ENCODE data around the gene FBN1.

The FBN1 gene

GRCh38 chr15:48643776-48644466 is 1.6 kb downstream of the FBN1 start:
- no peak for TF ChIP-seq ZNF274 (IDR thresholded peaks at IDR 0.05; ENCODE audit: low read depth, low read length)
- peak overlapping the region; percentile 81 for H3K4me3 ChIP-seq (ENCODE audit: low read length)

DNA sequence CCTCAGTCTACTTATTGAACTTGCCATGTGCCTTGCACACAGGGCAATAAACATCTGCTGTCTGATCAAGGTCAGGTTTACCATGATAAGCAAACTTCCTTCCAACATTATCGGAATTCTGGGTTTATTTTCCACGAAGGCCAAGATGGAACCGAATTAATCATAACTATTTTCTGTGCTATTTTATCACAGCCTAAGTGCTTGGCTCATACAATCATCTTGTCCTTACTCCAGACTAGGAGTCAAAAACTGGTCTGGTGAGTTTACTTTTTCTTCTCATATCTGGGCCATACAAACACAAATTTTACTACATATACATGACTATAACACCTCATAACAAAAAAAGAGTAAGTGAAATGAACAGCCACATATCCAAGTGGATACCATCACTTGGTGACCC is 2.3 kb downstream of the FBN1 start:
- peak overlapping the region; percentile 81; the same call in 1 of the 2 replicates for H3K4me3 ChIP-seq (ENCODE audit: low read length)
- no peak for TF ChIP-seq ZNF274 (IDR thresholded peaks at IDR 0.05; ENCODE audit: low read depth, low read length)

DNA sequence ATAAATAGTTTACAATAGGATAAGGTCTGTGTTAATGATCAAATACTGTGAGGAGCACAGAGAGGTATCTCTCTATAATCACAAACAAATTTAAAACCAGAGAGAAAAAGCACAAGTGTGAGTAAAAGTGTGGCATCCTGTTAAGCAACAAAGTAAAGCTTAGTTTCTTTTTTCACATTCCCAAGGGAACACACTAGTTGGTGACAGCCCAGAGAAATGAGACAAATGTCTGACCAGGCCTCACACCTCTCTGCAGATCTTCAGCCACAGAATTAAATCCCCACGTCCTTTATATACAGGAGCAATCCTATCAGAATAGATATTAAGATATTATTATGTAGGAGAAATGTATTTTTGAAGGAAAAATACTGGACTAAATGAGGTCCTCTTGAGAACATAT is 2.7 kb downstream of the FBN1 start:
- peak overlapping the region; percentile 81; the same call in 1 of the 2 replicates for H3K4me3 ChIP-seq (ENCODE audit: low read length)
- no peak for TF ChIP-seq ZNF274 (IDR thresholded peaks at IDR 0.05; ENCODE audit: low read depth, low read length)

DNA sequence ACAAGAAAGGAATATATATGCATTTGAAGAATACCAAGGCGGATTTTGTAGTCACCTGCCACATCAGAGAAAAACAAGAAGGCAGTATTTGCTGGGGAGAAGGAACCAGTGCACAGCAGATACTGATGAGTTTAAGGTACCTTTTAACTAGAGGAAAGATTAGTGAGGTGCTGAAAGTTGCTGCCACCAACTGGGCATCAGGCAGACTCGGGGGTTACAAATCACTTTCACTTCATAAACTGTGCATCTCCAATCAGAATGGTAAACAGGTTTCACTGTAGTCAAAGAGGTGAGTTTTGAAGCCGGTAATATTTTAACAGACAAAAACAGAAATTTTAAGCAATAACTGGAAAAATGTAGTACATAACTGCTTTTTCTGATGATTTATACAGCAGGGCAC is 4.1 kb downstream of the FBN1 start:
- H3K4me3 ChIP-seq (ENCODE audit: low read length) = no peak overlapping the region
- no peak for TF ChIP-seq ZNF274 (IDR thresholded peaks at IDR 0.05; ENCODE audit: low read depth, low read length)

DNA sequence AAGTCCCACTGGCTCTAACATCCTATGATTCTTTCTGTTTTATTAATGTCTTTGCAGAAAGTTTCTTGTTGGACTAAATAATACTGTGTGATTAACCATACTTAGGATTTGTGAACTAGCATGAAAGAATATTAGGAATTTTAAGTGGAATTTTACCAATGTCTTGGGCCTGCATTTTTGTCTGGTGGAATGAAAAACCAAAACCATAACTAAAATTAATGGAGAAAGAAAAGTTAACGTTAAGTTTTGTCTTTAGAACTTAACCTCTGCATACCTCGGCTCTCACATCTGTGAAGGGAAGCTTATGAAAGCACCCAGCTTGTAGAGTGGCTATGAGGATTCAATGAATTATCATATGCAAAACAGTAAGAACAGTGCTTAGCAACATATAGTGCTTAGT is 6.5 kb downstream of the FBN1 start:
- H3K4me3 ChIP-seq (ENCODE audit: low read length) = no peak overlapping the region
- no peak for TF ChIP-seq ZNF274 (IDR thresholded peaks at IDR 0.05; ENCODE audit: low read depth, low read length)

DNA sequence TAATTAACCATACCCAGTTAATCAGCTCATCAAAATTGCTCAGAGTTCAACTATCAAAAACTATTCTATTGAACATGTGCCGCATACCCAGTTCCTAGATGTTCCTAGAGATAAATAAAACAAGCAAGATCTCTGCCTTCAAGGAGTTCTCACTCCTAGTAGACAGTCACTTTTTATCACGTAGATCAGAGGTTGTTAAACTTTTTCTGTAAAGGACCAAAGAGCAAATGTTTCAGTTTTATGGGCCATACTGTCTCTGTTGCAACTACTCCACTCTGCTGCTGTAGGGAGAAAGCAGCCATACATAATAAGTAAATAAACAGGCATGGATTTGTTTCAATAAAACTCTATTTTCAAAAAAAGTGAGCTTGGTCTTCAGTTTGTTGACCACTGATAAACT is 7.9 kb downstream of the FBN1 start:
- no peak overlapping the region for H3K4me3 ChIP-seq (ENCODE audit: low read length)
- TF ChIP-seq ZNF274 (IDR thresholded peaks at IDR 0.05; ENCODE audit: low read depth, low read length) = no peak

DNA sequence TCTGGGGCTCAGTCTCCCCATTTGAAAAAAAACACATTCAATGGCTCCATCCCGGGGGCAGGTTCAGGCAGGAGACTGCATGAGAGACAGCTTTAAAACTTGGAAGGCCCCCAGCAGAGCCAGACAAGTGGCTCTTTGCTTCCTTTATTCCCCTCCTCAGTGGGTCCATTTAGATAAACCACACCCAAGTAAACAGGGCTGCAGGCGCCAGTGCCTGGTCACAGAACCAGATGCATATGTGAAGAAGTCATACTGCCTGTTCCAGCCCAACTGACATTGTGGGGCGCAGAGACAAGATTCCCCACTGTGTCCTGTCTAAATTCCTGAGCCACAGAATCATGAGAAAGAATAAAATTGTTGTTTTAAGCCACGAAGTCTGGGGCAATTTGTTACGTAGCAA is 9.0 kb downstream of the FBN1 start:
- H3K4me3 ChIP-seq (ENCODE audit: low read length) = no peak overlapping the region
- no peak for TF ChIP-seq ZNF274 (IDR thresholded peaks at IDR 0.05; ENCODE audit: low read depth, low read length)

GRCh38 chr15:48634893-48635292 is 10.6 kb downstream of the FBN1 start:
- no peak overlapping the region for H3K4me3 ChIP-seq (ENCODE audit: low read length)
- TF ChIP-seq ZNF274 (IDR thresholded peaks at IDR 0.05; ENCODE audit: low read depth, low read length) = no peak

DNA sequence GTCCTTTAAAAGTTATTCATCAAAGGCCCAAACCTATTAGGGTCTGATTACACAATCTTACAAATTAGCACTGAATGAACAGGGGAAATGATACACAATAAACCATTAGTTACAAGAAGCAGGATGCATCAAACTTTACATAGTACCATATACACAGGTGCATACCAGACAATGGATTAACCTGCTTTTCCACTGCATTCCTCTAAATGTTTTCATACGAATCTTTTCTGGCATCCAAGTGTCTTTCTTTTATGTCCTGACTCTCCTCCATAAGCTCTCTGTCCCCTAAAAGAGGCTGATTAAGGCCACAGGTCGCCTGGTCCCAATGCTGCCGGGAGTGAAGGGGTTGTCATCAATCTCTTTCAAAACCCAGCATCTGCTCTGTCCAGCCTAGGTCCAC is 11.4 kb downstream of the FBN1 start:
- H3K4me3 ChIP-seq (ENCODE audit: low read length) = no peak overlapping the region
- no peak for TF ChIP-seq ZNF274 (IDR thresholded peaks at IDR 0.05; ENCODE audit: low read depth, low read length)

GRCh38 chr15:48632651-48633050 is 12.9 kb downstream of the FBN1 start:
- no peak for TF ChIP-seq ZNF274 (IDR thresholded peaks at IDR 0.05; ENCODE audit: low read depth, low read length)
- H3K4me3 ChIP-seq (ENCODE audit: low read length) = no peak overlapping the region

DNA sequence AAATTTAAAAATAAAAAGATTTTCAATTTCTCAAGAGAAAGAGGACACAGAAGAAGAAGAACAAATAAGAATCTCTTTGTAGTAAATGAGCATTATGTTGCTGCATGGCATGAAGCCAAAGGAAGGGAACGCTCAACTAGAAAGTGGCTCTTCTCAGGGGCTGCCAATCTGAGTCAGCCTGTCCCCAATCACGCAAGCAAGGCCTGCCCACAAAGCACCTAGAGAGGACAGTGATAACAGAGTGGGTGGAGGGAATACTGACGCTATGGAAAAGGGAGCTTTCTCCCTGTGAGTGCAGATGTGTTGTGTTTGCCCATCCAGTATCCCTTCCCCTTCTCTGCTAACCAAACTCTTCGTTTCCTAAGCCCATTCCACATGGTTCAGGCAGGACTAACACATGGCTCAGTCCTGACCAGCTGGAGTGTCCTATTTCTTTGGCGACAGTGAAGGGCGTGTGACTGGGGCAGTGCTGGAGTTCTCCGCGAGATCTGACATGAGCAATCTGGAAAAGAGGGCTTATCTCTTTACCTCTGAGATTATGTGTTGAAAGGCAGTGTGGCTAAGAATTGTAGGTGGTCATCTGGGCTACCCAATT is 14.2 kb downstream of the FBN1 start:
- H3K4me3 ChIP-seq (ENCODE audit: low read length) = no peak overlapping the region
- no peak for TF ChIP-seq ZNF274 (IDR thresholded peaks at IDR 0.05; ENCODE audit: low read depth, low read length)

DNA sequence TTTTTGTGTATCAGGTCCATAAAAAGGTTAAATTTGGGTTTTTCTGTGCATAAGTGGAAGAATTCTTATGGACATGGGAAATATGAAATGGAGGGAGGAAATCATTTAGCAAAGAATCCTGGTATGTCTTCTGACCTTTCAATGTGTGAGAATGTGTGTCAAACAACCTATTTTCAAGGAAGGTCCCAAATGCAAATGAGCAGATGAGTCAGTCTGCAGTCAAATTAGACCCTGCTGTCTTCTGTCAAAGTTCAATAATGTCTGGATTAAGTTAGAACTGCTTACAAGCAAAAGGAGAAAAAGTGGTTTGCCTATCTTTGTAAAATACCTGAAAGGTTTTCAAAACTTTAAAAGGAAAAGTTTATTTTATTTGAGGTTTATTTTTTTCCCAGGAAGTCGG is 15.3 kb downstream of the FBN1 start:
- no peak overlapping the region for H3K4me3 ChIP-seq (ENCODE audit: low read length)
- no peak for TF ChIP-seq ZNF274 (IDR thresholded peaks at IDR 0.05; ENCODE audit: low read depth, low read length)

DNA sequence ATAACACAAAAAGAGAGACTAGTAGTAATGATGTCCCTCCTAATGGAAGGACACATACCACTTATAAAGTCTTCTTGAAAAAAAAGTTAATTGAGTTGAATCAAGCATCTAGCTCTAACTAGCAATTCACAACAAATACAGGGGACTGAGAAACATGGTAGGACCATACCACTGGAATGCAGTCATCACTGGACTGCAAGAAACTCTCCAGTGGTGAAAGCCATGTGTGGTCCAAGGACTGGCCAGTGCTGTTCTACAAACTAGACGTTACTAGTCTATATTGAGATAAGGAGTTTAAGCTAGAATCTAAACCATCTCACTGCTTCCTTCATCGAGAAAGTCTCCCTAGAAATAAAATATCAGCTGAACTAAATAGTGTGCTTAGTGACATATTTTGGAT is 16.7 kb downstream of the FBN1 start:
- TF ChIP-seq ZNF274 (IDR thresholded peaks at IDR 0.05; ENCODE audit: low read depth, low read length) = no peak
- H3K4me3 ChIP-seq (ENCODE audit: low read length) = no peak overlapping the region

DNA sequence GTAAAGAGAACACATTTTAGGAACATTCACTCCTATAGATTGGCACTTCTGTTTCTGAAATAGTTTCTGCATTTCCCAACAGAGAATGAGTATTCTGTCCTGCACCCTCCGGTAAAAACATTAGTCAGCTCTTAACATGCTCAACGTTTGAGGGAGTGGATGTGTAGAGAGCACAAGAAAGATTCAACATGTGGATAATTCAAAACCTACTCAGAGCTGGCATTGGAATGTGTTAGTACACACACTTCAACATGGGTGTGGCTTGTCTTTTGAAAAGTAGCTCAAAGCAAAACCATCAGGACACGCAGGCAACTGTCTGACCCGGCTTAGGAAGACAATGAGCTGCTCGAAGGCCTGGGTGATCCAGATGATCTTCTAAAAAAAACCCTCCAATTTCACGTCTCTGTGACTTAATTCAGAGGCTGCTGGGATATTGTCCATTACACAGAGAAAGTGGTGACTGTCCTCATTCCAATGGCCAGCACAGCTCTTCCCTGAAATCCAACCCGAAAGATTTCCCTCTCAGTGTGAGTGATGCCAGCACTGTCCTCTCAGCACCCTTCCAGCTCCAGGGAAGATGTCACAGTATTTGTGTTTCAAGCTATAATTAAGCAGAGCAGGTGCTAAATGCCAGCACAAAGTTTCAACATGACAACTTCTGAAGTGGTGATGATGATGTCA is 18.1 kb downstream of the FBN1 start:
- no peak for TF ChIP-seq ZNF274 (IDR thresholded peaks at IDR 0.05; ENCODE audit: low read depth, low read length)
- H3K4me3 ChIP-seq (ENCODE audit: low read length) = no peak overlapping the region

DNA sequence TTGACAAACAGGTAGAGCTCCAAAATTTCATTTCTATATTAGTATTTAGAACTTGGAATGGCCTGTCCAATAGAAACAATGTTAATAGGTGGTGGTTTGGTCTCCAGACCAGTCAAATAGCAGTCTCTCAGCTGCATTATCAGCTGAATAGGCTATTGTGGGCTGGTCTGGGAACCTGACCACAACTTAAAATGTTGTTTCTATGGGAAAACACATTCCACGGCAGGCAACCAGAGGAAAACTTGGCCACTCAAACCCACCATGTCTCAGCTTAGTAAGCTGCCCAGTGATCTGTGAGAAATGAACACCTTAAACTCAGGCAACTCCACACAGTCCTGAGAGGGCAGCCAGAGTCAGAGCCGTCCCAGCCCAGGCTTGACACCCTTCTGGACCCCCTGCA is 20.4 kb downstream of the FBN1 start:
- H3K4me3 ChIP-seq (ENCODE audit: low read length) = no peak overlapping the region
- TF ChIP-seq ZNF274 (IDR thresholded peaks at IDR 0.05; ENCODE audit: low read depth, low read length) = no peak
